CD14-positive monocyte (primary cell): Measurements from ENCODE around the gene VPS26C. TPM values are rescaled to one million over a fixed set of nuclear protein-coding genes. Genes with fewer than 3 reads are reported as not detected.
A peak's percentile ranks its signal among the peaks of the same experiment; 100 is the strongest.

Experiments used
- DNase-seq, 3 donors: peaks; one replicate each; pipeline ENCODE4 v3.0.0-alpha.2; 2011 to 2022
- H2AFZ ChIP-seq: 2 replicates; pipeline ENCODE4 v1.6.0; 2012; ENCODE audit warnings: mild to moderate bottlenecking, low read depth, low read length, inconsistent platforms; ENCODE audit not compliant: insufficient read depth, poor library complexity, severe bottlenecking
- H3K27ac ChIP-seq, 2 donors: 1 replicate in 1 of 2; 2 replicates in 1 of 2; pipeline ENCODE4 v1.5.1; 2012 to 2013; ENCODE audit warnings: low read length in 2 of 2, control low read depth in 1 of 2, inconsistent platforms in 1 of 2, low read depth in 1 of 2, mild to moderate bottlenecking in 1 of 2
- H3K27me3 ChIP-seq, 2 donors: one replicate each; pipeline versions ENCODE4 v1.6.0 to v1.6.1; 2011 to 2013; ENCODE audit warnings: low read length in 2 of 2; ENCODE audit not compliant: control insufficient read depth in 2 of 2, insufficient read depth in 2 of 2
- H3K36me3 ChIP-seq, 2 donors: replicated peaks in 1 of 2; 1 replicate in 1 of 2; 2 replicates in 1 of 2; pipeline versions ENCODE4 v1.5.1 to v1.6.1; 2012 to 2013; ENCODE audit warnings: low read length in 2 of 2, control low read depth in 1 of 2, inconsistent platforms in 1 of 2, mild to moderate bottlenecking in 1 of 2; ENCODE audit not compliant: insufficient read depth in 2 of 2, control insufficient read depth in 1 of 2
- H3K4me1 ChIP-seq, 2 donors: 1 replicate in 1 of 2; 2 replicates in 1 of 2; pipeline versions ENCODE4 v1.5.1 to v1.6.1; 2012 to 2013; ENCODE audit warnings: low read length in 2 of 2, control low read depth in 1 of 2, inconsistent platforms in 1 of 2, mild to moderate bottlenecking in 1 of 2, moderate library complexity in 1 of 2; ENCODE audit not compliant: insufficient read depth in 2 of 2, control insufficient read depth in 1 of 2
- H3K4me2 ChIP-seq: replicated peaks from 2 replicates; pipeline ENCODE3; 2012; ENCODE audit warnings: low read length, moderate library complexity, mild to moderate bottlenecking; ENCODE audit not compliant: poor library complexity, severe bottlenecking; ENCODE audit errors: extremely low read depth
- H3K4me3 ChIP-seq, 3 experiments: fragments of 200-600 bp in 1 of 3; sonication (generic) in 1 of 3; replicated peaks in 1 of 3; 1 replicate in 2 of 3; 2 replicates in 1 of 3; pipeline ENCODE4 v1.5.1; 2011 to 2013; ENCODE audit warnings: low read length in 3 of 3, mild to moderate bottlenecking in 3 of 3, control low read depth in 2 of 3, low read depth in 2 of 3, inconsistent platforms in 1 of 3, moderate library complexity in 1 of 3
- H3K79me2 ChIP-seq: 2 replicates; pipeline ENCODE4 v1.6.0; 2012; ENCODE audit warnings: mild to moderate bottlenecking, control low read depth, inconsistent platforms, low read length, moderate library complexity; ENCODE audit not compliant: insufficient read depth
- H3K9ac ChIP-seq: 2 replicates; pipeline ENCODE4 v1.6.0; 2017; ENCODE audit warnings: low read length, mild to moderate bottlenecking; ENCODE audit not compliant: insufficient read depth, poor library complexity, severe bottlenecking
- H3K9me3 ChIP-seq, 2 donors: replicated peaks in 1 of 2; 1 replicate in 1 of 2; 2 replicates in 1 of 2; pipeline versions ENCODE4 v1.5.1 to v1.6.1; 2012 to 2013; ENCODE audit warnings: low read length in 2 of 2, control low read depth in 1 of 2; ENCODE audit not compliant: control insufficient read depth in 1 of 2, insufficient read depth in 1 of 2
- H4K20me1 ChIP-seq: 2 replicates; pipeline ENCODE4 v1.6.0; 2012; ENCODE audit warnings: mild to moderate bottlenecking, low read length, control low read depth, moderate library complexity; ENCODE audit not compliant: insufficient read depth
- H3K27ac Mint-ChIP-seq, 7 donors: one replicate each; pipeline ENCODE4 v1.8.0; 2020; ENCODE audit warnings: mild to moderate bottlenecking in 7 of 7, mixed read lengths in 7 of 7, moderate library complexity in 6 of 7, inconsistent platforms in 2 of 7
- H3K27me3 Mint-ChIP-seq, 3 donors: one replicate each; pipeline ENCODE4 v1.8.0; 2021 to 2022; ENCODE audit warnings: low read depth in 3 of 3, mild to moderate bottlenecking in 3 of 3, mixed read lengths in 3 of 3, moderate library complexity in 3 of 3, inconsistent platforms in 1 of 3
- H3K36me3 Mint-ChIP-seq, 2 donors: one replicate each; pipeline ENCODE4 v1.8.0; 2020; ENCODE audit warnings: mixed read lengths in 2 of 2, inconsistent platforms in 1 of 2, mild to moderate bottlenecking in 1 of 2
- H3K4me1 Mint-ChIP-seq: one replicate; pipeline ENCODE4 v1.8.0; 2020; ENCODE audit warnings: mild to moderate bottlenecking, mixed read lengths
- H3K4me3 Mint-ChIP-seq, 2 donors: one replicate each; pipeline ENCODE4 v1.8.0; 2020; ENCODE audit warnings: mild to moderate bottlenecking in 2 of 2, mixed read lengths in 2 of 2, moderate library complexity in 1 of 2
- H3K9me3 Mint-ChIP-seq, 7 donors: one replicate each; pipeline ENCODE4 v1.8.0; 2020 to 2022; ENCODE audit warnings: mixed read lengths in 7 of 7, mild to moderate bottlenecking in 6 of 7, moderate library complexity in 6 of 7, inconsistent platforms in 2 of 7
- CTCF ChIP-seq: fragments of 200-600 bp; IDR thresholded peaks from one replicate; pipeline ENCODE4 v1.8.0; 2022; ENCODE audit warnings: antibody characterized with exemption, mild to moderate bottlenecking
- WGBS: methylation state at CpG from one replicate; pipeline ENCODE4 v1.1.5; 2013; ENCODE audit warnings: missing lambda C conversion rate; ENCODE audit not compliant: insufficient coverage; 5-methylcytosine and 5-hydroxymethylcytosine counted together
- intact Hi-C, 2 donors: fragments of 100-400 bp; cut with micrococcal nuclease; formaldehyde crosslinking; loops; one replicate each; pipeline versions ENCODE4 v1.15.0 to v1.15.1; 2023
- polyA plus RNA-seq, 3 donors: library from polyadenylated mRNA; depleted of rRNA in 1 of 3; unstranded in 2 of 3; stranded (reverse) in 1 of 3; fragments of 300-500 nt in 2 of 3; fragments of >200 nt in 1 of 3; fragmentation: Illumina TruSeq in 2 of 3; gene quantifications; 1 replicate in 2 of 3; 2 replicates in 1 of 3; pipeline ENCODE4 v1.2.3, GENCODE V29; 2012 to 2021

VPS26C gene
- polyA plus RNA-seq, 3 donors = 45.4 to 75.4 (median 69.3) TPM

GRCh38 chr21:37200641-37201480 lies 66.3 kb downstream of the VPS26C start:
- Histone ChIP-seq H3K4me3 (no peak overlapping the region), H3K27me3 (no peaks in the 10 kb centered on the region), H3K9ac (no peak overlapping the region), H2AFZ (no peak overlapping the region), H3K36me3 (peaks cover 42 to 69% of the 10 kb centered on the region in 2 donors), H3K4me2 (no peak overlapping the region), H3K9me3 (no peaks in the 10 kb centered on the region), H4K20me1 (no peaks in the 10 kb centered on the region), H3K27ac (no peak overlapping the region), H3K4me1 (no peaks in the 10 kb centered on the region), H3K79me2 (no peaks in the 10 kb centered on the region)
- H3K9me3 Mint-ChIP-seq = no peaks in the 10 kb centered on the region
- 98% methylated on average over 15 of the region's 16 CpGs for WGBS
- peak overlapping the region in 2 of 7 donors; percentile 28 to 32 for H3K27ac Mint-ChIP-seq
- no peak overlapping the region for H3K4me3 Mint-ChIP-seq
- H3K36me3 Mint-ChIP-seq = peaks cover 67 to 80% of the 10 kb centered on the region in 2 donors
- no peak for TF ChIP-seq CTCF
- H3K27me3 Mint-ChIP-seq = peaks cover 0 to 3% (median 0%) of the 10 kb centered on the region in 3 donors
- intact Hi-C loops = no loop called here
- H3K4me1 Mint-ChIP-seq = peaks cover 4% of the 10 kb centered on the region
- DNase-seq = no peak

GRCh38 chr21:37199057-37199924 lies 67.8 kb downstream of the VPS26C start:
- Histone ChIP-seq H3K27me3 (no peaks in the 10 kb centered on the region), H3K79me2 (no peaks in the 10 kb centered on the region), H4K20me1 (no peaks in the 10 kb centered on the region), H2AFZ (no peak overlapping the region), H3K4me1 (no peaks in the 10 kb centered on the region), H3K4me3 (no peak overlapping the region), H3K36me3 (peaks cover 56 to 84% of the 10 kb centered on the region in 2 donors), H3K9me3 (no peaks in the 10 kb centered on the region), H3K4me2 (no peak overlapping the region), H3K27ac (no peak overlapping the region), H3K9ac (no peak overlapping the region)
- Mint-ChIP-seq H3K9me3 (no peaks in the 10 kb centered on the region), H3K36me3 (peaks cover 76 to 88% of the 10 kb centered on the region in 2 donors), H3K4me3 (no peak overlapping the region), H3K4me1 (peaks cover 4% of the 10 kb centered on the region), H3K27me3 (peaks cover 0 to 3% (median 0%) of the 10 kb centered on the region in 3 donors), H3K27ac (peak overlapping the region in 1 of 7 donors; percentile 57)
- DNase-seq = no peak
- no peak for TF ChIP-seq CTCF
- WGBS = 100% methylated on average over 7 of the region's 11 CpGs
- intact Hi-C loops = no loop called here
